HG03457 (cell line): ENCODE results near the gene DLK1.

Experiments used
- ATAC-seq: cut with Tn5 transposase; IDR thresholded peaks from one replicate; pipeline ENCODE4 v1.9.1; 2021; ENCODE audit warnings: moderate number of reproducible peaks; ENCODE audit not compliant: unreplicated experiment

The DLK1 gene

GRCh38 chr14:100731846-100732765 lies 5.4 kb downstream of the DLK1 start:
- ATAC-seq: no peak

- no peak for ATAC-seq
Measured at GRCh38 chr14:100732766-100733100, 6.0 kb downstream of the DLK1 start.

GRCh38 chr14:100733152-100733850 lies 6.6 kb downstream of the DLK1 start:
- ATAC-seq: no peak

GRCh38 chr14:100734031-100734990 lies 7.6 kb downstream of the DLK1 start:
- no peak for ATAC-seq

DNA sequence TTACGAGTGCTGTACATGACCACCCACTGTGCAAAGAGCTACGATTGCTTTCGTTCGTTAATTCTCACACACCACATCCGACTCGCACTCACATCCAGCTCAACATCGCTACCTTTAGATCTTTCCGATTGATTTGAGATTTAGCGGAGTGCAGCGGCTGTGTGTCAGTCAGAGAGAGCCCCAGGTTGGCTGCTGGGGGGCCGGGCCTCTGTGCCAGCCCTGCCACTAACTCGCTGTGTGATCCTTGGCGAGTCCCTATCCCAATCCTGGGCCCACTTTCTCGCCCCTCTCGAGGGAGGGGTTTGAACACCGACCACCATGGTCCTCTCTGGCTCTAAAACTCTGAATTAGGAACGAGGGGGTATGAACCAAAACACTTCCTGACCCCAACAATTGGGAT lies 8.6 kb downstream of the DLK1 start:
- ATAC-seq: no peak

- no peak for ATAC-seq
Measured at GRCh38 chr14:100736269-100737180, 9.8 kb downstream of the DLK1 start.

DNA sequence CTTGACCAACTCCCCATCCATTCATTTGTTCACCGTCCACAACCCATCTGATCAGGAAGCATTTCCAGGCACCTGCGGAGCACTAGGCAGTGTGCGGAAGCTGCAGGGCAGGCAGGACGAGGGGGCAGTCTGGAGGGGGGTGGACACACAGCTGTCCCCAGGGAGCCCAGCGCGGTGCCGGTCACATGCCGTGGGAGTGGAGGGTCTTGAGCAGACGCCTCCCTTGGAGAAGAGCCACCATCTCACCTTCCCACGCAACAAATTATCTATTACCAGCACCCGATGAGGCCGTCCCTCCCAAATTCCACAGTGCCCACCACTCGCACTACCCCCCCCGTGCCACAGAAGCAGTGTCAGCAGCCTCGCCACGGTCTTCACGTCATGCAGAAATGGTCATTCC lies 10.8 kb downstream of the DLK1 start:
- no peak for ATAC-seq

DNA sequence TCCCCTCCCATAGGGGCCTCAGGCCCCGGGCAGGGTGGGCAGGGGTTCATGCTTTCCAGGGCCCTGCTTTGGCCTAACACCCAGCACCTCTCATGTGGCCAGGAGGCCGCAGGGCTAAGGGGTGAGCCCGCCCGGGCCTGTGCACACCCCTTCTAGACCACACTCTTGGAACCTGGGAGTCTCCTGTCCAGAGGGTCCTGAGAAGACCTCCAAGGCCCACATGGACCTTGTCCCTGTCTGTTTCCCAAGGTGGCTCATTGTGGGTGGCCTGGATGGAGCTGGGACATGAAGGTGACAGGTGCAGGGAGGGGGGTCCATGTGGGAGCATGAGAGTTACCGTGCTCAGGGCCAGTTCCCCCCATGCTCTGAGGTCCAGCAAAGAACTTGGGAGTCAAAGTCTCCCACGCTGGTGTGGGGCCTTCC lies 11.6 kb downstream of the DLK1 start:
- no peak for ATAC-seq

DNA sequence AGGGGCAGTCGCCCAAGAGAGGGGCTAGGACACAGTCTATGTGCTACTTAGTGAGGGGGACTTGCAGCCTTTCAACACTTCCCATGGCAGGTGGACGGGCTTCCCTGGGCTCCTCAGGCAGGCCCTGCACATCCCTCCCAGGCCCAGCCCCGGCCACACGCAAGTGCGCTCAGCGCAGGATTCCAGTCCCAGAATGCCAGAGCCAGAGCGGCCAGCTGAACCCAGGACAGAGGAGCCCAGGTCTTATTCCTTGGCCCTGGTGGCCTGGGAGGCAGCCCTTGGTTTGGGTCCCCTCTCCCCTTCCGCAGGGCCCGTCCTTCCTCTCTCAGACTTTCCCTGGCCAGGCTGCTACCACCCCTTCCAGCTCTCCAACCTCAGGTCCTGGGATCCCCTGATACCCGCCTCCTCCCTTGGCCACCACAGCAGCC lies 12.0 kb downstream of the DLK1 start:
- no peak for ATAC-seq

GRCh38 chr14:100739306-100739705 lies 12.6 kb downstream of the DLK1 start:
- no peak for ATAC-seq

GRCh38 chr14:100740196-100740825 lies 13.6 kb downstream of the DLK1 start:
- no peak for ATAC-seq

DNA sequence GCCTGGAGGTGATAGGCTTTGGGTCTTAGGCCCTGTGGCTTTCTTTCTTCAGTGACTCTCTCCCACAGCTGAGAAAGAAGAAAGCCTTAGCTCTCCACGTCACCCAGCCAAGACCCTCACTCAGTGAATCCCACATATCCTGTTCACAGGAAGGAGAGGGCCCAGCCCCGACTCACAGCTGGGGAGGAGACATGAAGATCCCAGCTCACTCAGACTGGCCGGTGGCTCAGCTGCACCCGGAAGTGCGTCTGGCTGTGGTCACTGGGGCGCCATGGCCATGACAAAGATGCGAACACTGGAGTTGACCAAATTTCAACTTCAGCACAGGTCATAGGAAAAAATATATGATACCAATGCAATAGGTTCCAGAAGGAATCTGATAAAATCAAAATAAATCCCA lies 14.2 kb downstream of the DLK1 start:
- ATAC-seq: no peak

- ATAC-seq: no peak
Measured at GRCh38 chr14:100741966-100742365, 15.3 kb downstream of the DLK1 start.

DNA sequence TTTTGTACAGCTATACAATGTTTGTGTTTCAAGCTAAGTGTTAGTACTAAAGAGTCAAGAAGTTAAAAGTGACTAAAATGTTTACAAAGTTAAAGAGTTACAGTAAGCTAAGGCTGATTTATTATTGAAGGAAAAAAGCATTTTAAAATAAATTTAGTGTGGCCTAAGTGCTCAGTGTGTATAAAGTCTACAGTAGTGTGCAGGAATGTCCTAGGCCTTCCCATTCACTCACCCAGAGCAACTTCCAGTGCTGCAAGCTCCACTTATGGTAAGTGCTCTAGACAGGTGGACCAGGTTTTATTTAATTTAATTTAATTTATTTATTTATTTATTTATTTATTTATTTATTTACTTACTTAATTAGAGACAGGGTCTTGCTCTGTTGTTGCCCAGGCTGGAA lies 19.6 kb downstream of the DLK1 start:
- no peak for ATAC-seq

GRCh38 chr14:100747021-100747586 lies 20.4 kb downstream of the DLK1 start:
- no peak for ATAC-seq

DNA sequence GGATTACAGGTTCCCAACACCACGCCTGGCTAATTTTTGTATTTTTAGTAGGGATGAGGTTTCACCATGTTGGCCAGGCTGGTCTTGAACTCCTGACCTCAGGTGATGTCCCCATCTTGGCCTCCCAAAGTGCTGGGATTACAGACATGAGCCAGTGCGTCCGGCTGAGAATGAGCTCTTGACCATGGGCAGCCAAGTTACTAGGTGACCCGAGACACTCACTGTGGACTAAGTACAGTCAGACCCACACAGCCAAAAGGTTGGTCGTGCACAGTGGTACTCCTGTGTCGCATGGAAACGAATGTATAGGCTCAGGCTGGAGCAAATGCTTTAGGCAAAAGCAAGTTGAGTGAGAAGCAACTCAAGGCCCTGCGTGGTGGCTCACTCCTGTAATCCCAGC lies 21.0 kb downstream of the DLK1 start:
- ATAC-seq: no peak

- ATAC-seq: no peak
Measured at GRCh38 chr14:100748403-100748802, 21.7 kb downstream of the DLK1 start.

- no peak for ATAC-seq
Measured at GRCh38 chr14:100748944-100749343, 22.3 kb downstream of the DLK1 start.

- ATAC-seq: no peak
Measured at GRCh38 chr14:100749967-100750597, 23.4 kb downstream of the DLK1 start.
